GM21515 (cell line): Measurements from ENCODE around the gene FANCD2OS.
A peak's percentile ranks its signal among the peaks of the same experiment; 100 is the strongest.
"Not testable (repeated sequence)": the region's sequence is repeated elsewhere in the genome, so short reads cannot be mapped to it uniquely, and the experiment has no call there.

Experiments
- ATAC-seq: cut with Tn5 transposase; IDR thresholded peaks from one replicate; pipeline ENCODE4 v1.9.1; 2021; ENCODE audit not compliant: unreplicated experiment

The FANCD2OS gene, protein sequence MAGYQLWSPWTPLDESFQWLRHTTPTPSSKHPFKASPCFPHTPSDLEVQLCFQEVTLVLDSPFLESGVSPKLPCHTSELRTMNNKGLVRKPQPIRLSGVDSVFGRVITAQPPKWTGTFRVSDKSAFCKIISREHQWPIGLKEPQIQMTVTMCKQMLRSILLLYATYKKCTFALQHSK

DNA sequence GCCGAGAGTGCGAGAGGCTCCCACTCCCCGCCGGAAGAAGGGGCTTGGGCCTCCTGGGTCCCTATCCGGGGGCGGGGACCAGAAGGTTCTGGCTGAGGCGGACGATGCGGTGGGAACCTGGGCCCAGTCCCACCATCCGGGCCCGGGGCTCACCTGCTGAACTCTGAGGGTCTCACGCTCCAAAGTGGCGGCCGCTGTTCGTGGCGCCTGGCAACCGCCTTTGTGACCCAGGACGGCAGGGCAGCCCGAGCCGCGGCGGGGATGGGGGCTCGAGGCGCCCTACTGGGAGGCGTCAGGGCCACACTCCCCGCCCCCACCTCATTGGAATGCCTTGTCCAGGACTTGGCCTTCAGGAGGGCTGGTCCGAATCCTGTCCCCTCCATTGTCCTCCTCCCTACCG lies at the start of gene FANCD2OS:
Gene FANCD2OS, minus strand, starts transcription at position 165 of the 400 bp plus-strand sequence. CDS start 3,481 bp downstream, outside the sequence.
- ATAC-seq = no peak

DNA sequence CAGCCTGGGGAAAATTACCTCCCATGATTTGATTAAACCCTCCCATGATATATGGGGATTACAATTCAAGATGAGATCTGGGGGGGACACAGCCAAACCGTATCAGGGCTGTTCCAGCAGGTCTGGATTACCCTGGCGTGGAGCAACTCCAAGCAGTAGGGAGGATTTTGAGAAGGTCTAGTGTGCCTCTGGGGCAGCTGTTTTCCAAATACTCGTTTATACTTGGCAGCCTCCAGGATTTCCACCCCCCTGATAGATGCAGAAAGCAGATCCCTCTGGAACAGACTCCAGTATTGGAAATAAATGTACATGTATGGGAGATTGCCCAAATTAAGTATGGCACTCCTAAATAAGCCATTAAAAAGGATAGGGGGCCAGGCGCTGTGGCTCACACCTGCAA lies 49.0 kb upstream of the FANCD2OS start:
- ATAC-seq = no peak

DNA sequence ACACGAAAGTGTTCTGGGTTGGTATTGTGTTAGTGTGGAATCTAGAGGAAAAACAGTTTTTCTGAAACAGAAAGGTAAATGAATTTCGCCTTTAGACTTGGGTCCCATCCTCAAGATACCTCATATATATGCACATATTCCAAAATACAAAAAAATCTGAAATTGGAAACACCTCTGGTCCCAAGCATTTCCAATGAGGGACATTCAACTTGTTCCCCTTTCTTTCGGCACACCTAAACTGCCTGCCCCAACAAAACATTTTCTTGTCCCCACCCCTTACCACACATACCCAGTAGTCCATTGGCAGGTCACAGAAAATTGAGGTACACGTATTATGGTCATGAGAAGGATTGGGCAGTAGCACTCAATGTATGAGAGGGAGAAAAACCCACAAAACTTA lies 47.6 kb upstream of the FANCD2OS start:
- ATAC-seq = no peak

DNA sequence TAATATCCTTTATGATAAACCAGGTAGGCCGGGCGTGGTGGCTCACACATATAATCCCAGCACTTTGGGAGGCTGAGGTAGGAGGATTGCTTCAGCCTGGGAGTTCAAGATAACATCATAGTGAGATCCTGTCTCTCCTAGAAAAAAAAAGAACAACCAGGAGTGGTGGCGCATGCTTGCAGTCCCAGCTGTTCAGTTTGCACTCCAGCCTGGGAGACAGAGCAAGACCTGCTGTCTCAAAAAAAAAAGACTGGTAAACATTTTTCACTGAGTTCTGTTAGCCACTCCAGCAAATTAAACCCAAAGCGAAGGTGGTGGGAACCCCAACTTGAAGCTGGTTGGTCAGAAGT lies 47.0 kb upstream of the FANCD2OS start:
- no peak for ATAC-seq

DNA sequence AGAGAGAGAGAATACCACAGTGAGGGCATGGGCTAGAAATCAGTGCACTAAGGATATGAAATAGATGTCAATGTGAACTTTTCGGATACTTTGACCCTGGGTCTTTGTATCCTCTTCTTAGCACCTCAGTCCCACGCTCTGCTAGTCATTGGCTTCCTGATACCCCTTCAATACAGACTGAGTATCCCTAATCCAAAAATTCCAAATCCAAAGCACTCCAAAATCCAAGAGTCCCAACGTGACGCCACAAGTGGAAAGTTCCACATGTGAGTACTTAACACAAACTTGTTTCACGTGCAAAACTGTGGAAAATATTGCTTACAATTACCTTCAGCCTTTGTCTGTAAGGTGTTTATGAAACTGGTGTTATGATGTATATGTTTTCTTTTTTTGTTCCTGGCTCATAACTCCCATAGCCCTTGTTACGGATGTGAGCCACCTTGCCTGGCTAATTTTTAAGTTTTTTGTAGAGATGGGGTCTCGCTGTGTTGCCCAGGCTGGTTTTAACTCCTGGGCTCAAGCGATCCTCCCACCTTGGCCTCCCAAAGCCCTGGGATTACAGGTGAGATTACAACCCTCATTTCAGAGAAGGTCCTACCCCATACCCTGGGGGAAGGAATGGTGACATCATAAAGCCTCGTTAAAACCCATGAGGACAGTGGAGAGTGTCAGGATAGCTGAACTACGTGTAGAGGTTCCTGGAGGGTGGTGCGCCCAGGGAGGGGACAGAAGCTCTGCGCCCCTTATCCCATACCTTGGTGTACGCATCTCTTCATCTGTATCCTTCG lies 46.5 kb upstream of the FANCD2OS start:
- ATAC-seq = no peak

DNA sequence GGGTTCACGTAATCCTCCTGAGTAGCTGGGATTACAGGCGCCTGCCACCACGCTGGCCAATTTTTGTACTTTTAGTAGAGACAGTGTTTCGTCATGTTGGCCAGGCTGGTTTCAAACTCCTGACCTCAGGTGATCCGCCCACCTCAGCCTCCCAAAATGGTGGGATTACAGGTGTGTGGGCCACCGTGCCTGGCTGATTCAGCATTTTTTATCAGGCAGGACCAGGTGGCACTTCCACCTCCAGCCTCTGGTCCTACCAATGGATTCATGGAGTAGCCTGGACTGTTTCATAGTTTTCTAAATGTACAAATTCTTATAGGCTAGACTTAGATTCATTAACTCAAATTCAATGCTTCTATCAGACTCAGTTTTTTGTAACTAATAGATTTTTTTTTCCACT lies 42.9 kb upstream of the FANCD2OS start:
- ATAC-seq = no peak

DNA sequence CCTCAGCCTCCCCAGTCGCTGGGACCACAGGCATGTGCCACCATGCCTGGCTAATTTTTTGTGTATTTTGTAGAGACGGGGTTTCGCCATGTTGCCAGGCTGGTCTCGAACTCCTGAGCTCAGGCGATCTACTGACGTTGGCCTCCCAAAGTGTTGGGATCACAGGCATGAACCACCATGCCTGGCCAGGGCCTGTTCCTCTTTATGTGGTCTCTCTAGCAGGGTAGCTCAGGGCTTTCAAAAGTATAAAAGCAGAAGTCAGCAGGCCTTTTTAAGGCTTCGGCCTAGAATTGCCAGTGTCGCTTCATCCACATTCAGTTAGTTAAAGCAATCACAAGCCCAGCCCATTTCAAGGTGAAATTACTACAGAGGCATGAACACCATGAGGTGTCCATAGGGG lies 41.2 kb upstream of the FANCD2OS start:
- ATAC-seq = no peak

DNA sequence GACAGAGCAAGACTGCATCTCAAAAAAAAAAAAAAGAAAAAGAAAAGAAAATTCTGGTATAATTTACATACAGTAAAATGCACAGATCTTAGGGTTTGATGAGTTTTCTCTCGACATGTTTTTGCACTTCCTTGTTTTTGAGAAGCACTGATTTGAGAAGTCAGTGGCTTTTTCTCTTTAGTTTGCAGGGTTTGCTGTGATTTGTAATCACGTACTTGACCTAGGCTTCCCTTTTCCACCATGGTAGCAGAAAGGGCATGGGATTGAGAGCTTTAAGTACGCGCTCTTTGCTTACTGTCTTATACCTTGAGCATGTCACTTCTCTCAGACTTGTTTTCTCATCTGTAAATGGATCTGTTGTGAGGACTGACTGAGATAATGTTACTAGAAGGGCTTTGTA lies 37.6 kb upstream of the FANCD2OS start:
- no peak for ATAC-seq

DNA sequence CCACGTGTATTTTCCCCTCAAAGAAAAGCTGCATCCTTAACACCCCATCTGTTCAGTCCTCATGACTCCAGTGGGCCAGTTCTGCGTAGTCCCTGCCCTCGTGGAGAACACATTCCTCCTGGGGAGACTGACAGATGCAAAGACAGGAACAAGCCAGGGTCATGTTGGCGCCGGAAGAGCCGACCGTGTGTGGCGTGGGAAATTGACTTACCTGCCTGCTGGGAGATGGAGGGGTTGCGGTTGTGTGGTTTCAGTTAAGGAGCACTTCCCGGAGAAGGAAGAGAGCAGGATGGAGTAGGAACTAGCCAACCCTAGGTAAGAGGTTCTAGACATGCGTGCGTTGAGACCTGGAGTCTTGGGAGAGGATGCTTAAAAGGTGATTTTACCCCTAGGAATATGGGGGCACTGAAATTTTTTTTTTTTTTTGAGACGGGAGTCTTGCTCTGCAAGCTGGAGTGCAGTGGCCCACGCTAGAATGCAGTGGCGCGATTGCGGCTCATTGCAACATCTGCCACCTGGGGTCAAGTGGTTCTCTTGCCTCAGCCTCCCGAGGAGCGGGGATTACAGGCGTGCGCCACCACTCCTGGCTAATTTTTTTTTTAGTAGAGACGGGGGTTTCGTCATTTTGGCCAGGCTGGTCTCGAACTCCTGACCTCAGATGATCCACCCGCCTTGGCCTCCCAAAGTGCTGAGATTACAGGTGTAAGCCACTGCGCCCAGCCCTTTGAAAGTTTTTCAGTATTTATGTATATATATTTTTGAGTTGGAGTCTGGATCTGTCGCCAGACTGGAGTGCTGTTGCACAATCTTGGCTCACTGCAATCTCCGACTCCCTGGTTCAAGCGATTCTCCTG lies 34.9 kb upstream of the FANCD2OS start:
- no peak for ATAC-seq

DNA sequence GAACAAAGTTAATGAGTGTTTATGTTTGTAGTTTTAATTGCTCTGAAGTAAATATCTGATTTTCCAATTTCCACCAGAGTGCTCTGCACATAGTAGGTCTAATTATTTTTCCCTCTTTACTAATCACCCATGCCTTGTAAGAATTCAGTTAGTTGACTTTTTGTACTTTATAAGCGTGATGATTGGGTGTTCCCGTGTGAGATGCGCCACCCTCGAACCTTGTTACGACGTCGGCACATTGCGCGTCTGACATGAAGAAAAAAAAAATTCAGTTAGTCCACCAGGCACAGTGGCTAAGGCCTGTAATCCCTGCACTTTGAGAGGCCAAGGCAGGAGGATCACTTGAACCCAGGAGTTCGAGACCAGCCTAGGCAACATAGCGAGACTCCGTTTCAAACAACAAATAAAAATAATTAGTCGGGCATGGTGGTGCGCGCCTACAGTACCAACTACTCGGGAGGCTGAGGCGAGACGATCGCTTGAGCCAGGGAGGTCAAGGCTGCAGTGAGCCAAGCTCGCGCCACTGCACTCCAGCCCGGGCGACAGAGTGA lies 33.0 kb upstream of the FANCD2OS start:
- no peak for ATAC-seq

DNA sequence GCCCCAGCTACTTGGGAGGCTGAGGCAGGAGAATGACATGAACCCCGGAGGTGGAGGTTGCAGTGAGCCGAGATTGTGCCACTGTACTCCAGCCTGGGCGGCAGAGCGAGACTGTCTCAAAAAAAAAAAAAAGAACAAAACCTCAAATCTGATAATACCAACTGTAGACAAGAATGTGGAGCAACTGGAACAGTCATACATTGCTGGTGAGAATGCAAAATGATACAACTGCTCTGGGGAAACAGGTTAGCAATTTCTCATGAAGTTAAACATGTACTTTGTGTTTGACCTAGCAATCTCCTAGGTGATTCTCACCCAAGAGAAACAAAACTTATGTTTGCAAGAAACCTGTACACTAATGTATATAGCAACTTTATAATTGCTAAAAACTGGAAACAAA lies 29.1 kb upstream of the FANCD2OS start:
- no peak for ATAC-seq

DNA sequence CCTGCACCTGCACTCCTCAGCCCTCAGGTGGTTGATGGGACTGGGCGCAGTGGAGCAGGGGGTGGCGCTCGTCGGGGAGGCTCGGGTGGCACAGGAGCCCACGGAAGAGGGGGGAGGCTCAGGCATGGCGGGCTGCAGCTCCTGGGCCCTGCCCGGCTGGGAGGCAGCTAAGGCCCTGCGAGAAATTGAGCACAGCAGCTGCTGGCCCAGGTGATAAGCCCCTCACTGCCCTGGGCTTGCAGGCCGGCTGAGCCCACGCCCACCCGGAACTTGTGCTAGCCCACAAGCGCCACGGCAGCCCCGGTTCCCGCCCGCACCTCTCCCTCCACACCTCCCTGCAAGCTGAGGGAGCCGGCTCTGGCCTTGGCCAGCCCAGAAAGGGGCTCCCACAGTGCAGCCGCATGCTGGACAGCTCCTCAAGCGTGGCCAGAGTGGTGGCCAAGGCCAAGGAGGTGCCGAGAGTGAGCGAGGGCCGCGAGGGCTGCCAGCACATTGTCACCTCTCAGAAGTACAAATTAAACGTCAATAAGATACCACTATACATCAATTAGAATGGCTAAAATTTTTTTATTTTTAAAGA lies 28.5 kb upstream of the FANCD2OS start:
- no peak for ATAC-seq

DNA sequence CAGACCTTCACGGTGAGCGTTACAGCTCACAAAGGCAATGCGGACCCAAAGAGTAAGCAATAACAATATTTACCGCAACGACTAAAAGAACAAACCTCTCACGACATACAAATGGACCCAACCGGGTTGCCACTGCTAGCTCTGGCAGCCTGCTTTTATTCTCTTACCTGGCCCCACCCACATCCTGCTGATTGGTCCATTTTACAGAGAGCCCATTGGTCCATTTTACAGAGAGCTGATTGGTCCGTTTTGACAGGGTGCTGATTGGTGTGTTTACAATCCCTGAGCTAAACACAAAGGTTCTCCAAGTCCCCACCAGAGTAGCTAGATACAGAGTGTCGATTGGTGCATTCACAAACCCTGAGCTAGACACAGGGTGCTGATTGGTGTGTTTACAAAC lies 27.8 kb upstream of the FANCD2OS start:
- not testable (repeated sequence) for ATAC-seq

DNA sequence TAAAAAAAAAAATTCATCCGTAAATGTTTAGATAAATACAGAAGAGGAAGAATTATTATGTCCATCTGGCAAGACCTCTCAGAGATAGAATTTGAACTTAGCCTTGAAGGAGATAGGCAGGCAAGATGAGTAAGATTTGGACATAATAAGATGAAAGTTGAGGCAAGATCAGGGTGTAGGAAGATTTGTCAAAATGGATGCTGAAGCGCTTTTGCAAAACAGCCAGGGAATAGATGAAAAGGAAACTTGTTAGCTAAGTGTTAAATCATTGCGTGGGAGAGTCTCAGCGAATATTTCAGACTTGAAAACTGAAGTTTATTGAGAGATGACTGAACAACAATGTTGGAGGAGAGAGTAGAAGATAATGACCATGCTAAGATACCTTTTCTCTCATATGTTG lies 14.7 kb upstream of the FANCD2OS start:
- ATAC-seq = no peak

DNA sequence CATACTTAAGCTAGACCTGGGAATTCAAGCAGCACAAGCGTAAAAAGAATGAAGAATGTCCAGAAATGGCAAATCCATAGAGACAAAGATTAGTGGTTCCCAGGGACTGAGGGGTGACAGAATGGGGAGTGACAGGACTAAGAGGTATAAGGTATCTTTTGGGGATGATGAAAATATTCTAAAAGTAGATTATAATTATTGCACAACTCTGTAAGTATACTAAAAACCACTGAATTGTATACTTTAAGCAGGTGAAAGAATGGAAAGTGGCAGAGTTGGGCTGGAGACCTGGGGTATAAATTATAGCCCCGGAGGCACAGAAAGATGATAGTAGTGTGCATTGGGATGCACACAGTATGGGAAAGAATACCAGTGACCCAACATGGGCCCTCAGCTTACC lies 13.0 kb upstream of the FANCD2OS start:
- no peak for ATAC-seq

DNA sequence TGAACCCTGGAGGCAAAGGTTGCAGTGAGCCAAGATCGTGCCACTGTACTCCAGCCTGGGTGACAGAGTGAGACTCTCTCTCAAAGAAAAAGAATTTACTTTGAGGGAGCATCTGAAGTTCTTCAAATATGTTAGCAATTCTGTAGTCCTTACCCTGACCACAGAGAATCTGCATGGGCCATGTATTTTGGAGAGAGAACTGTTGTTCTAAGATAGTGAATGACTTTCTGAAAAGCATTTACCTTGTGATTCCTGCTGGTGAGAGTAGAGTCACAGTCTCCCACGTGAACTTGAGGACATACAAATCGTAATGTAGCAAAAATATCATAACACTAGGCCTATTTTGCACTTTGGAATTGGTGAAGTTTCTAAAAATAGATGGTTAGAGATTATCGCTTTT lies 11.3 kb upstream of the FANCD2OS start:
- no peak for ATAC-seq

DNA sequence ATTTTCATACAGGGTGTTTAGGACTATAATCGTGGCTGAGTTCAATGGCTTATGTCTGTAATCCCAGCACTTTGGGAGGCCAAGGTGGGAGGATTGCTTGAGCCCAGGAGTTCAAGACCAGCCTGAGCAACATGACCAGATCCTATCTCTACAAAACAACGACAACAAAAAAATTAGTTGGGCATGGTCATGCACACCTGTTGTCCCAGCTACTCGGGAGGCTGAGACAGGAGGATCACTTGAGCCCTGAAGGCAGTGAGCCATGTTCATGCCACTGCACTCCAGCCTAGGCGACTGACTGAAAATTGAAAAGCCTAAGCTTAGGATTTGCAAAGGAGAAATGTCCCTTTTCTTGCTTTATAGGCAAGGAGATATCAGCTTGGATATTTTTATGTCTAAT lies 8.9 kb upstream of the FANCD2OS start:
- no peak for ATAC-seq

DNA sequence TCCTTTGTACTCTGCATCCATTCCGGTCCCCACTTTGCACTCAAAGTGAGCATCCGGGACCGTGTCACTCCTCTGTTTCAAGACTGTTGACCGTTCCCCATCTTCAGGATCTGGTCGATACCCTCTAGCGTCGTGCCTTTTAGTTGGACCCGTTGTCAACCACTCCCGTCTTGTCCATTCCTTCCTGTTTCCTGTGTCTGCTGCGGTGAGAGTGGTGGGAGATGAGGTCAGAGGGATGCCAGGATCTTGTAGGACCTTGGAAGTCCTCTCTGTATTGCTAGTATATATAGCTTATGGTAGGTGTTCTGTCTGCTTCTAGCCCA lies 8.0 kb upstream of the FANCD2OS start:
- ATAC-seq = peak; percentile 17

DNA sequence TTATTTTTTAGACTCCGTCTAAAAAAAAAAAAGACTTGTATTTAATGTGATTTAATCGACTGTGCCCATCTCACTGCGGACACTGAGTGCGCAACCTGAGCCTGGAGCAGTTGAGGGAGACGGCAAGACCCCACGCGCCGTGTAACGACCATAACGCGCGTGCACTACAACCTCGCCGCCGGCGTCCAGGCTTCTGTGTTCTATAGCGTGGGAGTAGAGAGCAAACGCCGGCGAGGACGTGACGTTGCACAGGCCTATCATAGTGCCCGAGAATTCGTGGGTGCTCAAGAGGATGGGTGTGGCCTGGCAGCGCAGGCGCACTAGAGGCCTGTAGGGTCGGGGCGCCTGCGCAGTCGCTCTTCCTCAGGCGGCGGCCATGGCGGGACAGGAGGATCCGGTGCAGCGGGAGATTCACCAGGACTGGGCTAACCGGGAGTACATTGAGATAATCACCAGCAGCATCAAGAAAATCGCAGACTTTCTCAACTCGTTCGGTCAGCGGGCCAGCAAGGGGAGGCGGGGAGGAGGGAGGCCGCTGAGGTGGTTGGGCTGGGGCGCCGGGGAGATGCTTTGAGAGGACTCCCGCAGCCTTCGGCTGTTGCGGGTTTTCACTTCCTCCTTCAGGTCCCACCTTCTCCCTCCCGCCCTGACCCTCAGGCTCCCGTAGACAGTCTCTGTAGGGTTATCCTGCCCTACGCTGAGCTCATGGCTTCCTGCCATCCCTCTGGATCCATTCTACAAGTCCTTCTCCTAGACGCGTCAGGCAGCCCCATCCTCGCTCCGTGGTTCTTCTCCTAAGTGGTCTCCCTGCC lies 7.5 kb upstream of the FANCD2OS start, which contains the start of gene BRK1:
Gene BRK1, plus strand, starts transcription at position 350 of the 812 bp plus-strand sequence. Its CDS starts 27 bp downstream, at position 377.
- ATAC-seq = peak; percentile 96

DNA sequence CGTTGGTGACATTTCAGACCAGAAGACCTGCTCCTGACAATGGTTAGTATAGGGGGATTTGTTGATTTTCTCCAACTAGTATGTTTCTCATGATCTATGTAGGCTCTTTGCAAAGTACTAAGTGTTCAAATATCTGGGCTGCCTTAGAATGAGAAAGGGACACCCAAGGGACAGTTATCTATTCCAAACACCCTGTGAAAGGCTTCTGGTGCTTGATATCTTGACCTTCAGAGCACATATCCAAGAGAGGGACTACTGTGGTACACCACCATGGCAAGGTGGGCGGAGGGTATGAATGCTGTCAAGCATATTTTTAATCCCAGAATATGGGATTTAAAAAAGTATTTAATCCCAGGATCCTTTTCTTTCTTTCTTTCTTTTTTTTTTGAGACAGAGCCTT lies 1.1 kb downstream of the FANCD2OS start:
- no peak for ATAC-seq
